ENCODE results near the gene CLEC12A. TPM values are rescaled to one million over a fixed set of nuclear protein-coding genes. Genes with fewer than 3 reads are reported as not detected.

Gene CLEC12A
- total RNA-seq, 1 experiment from 2014 or later: not detected

DNA sequence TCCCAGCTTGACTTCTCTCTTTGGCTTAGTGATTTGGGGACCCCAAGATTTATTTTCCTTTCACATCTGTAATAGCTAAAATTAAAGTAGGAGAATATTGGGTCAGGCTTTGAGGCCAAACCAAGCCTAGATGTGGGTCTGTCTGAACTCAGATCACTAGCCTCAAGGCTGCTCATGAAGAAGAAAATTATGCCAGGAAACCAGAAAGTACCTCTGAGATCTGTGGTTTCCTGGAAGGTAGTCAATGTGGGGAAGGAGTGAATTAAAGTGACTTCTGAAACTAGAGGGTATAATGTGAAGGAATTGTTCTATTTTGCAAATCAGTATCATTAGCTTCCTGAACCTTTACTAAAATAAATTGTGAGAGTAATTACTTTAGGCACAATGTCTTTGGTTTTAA lies 13.4 kb upstream of the CLEC12A start:
- Histone ChIP-seq H3K36me3 (ENCODE audit: low read depth, low read length) (no peaks in the 10 kb centered on the region), H3K4me1 (ENCODE audit: insufficient read depth, low read length) (no peaks in the 10 kb centered on the region), H3K79me2 (ENCODE audit: low read length) (no peaks in the 10 kb centered on the region), H3K9me3 (ENCODE audit: low read length) (no peaks in the 10 kb centered on the region), H3K4me2 (ENCODE audit: low read length) (no peak overlapping the region), H4K20me1 (ENCODE audit: low read length) (no peaks in the 10 kb centered on the region), H3K9me2 (replicated peaks; ENCODE audit: low read length) (no peaks in the 10 kb centered on the region), H3K27me3 (ENCODE audit: low read length) (no peaks in the 10 kb centered on the region), H3K4me3 (ENCODE audit: low read length) (no peak overlapping the region), H3K27ac (ENCODE audit: low read length) (no peak overlapping the region), H3K9ac (ENCODE audit: low read length) (no peak overlapping the region), H2AFZ (ENCODE audit: low read length) (no peak overlapping the region), H3F3A (ENCODE audit: low read length, unreplicated experiment) (no peaks in the 10 kb centered on the region)
- no peak for ATAC-seq
- intact Hi-C loops (cut with micrococcal nuclease): no loop called here
- ChIA-PET CTCF (no interaction called here), POLR2A (ENCODE audit: unreplicated experiment) (no interaction called here)
- BruUV-seq (replicated peaks): no TSS peak
- TF ChIP-seq EZH2 (IDR thresholded peaks at IDR 0.05; ENCODE audit: low read length, unreplicated experiment): no peak
- TF ChIP-seq, protein P1, sequence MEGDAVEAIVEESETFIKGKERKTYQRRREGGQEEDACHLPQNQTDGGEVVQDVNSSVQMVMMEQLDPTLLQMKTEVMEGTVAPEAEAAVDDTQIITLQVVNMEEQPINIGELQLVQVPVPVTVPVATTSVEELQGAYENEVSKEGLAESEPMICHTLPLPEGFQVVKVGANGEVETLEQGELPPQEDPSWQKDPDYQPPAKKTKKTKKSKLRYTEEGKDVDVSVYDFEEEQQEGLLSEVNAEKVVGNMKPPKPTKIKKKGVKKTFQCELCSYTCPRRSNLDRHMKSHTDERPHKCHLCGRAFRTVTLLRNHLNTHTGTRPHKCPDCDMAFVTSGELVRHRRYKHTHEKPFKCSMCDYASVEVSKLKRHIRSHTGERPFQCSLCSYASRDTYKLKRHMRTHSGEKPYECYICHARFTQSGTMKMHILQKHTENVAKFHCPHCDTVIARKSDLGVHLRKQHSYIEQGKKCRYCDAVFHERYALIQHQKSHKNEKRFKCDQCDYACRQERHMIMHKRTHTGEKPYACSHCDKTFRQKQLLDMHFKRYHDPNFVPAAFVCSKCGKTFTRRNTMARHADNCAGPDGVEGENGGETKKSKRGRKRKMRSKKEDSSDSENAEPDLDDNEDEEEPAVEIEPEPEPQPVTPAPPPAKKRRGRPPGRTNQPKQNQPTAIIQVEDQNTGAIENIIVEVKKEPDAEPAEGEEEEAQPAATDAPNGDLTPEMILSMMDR (conservative IDR thresholded peaks at IDR 0.05; ENCODE audit: low read depth, low read length): no peak
- no peak for TF ChIP-seq EZH2phosphoT487 (IDR thresholded peaks at IDR 0.05; ENCODE audit: borderline replicate concordance, low read length)
- DNase-seq: no peak

DNA sequence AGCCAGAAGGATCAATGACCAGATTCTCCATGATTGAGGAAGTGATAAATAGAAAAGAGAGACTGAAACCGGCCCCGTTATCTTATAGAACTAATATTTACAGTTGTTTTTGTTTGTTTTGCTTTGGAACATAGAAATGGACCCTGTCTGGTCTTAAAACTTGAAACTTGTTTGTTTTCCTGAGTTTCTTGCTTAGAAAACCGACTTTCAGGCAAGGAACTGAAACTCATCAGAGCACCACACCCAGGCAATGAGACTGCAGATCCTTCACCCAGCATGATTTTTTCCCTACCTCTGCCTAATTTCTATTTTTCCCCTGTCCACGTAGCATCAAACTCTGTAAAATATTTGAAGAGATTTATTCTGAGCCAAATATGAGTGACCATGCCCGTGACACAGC lies 10.6 kb upstream of the CLEC12A start:
- no TSS peak for BruUV-seq (replicated peaks)
- H3K4me1 ChIP-seq (ENCODE audit: insufficient read depth, low read length): no peaks in the 10 kb centered on the region
- no peaks in the 10 kb centered on the region for H3K9me3 ChIP-seq (ENCODE audit: low read length)
- H3K36me3 ChIP-seq (ENCODE audit: low read depth, low read length): no peaks in the 10 kb centered on the region
- DNase-seq (no peak), ATAC-seq (no peak)
- no peaks in the 10 kb centered on the region for H3K9me2 ChIP-seq (replicated peaks; ENCODE audit: low read length)
- no peaks in the 10 kb centered on the region for H3F3A ChIP-seq (ENCODE audit: low read length, unreplicated experiment)
- H3K4me2 ChIP-seq (ENCODE audit: low read length): no peak overlapping the region
- intact Hi-C loops (cut with micrococcal nuclease): no loop called here
- H3K4me3 ChIP-seq (ENCODE audit: low read length): no peak overlapping the region
- no peak overlapping the region for H3K27ac ChIP-seq (ENCODE audit: low read length)
- H3K9ac ChIP-seq (ENCODE audit: low read length): no peak overlapping the region
- TF ChIP-seq EZH2phosphoT487 (IDR thresholded peaks at IDR 0.05; ENCODE audit: borderline replicate concordance, low read length) (no peak), EZH2 (IDR thresholded peaks at IDR 0.05; ENCODE audit: low read length, unreplicated experiment) (no peak)
- TF ChIP-seq, protein P1 (conservative IDR thresholded peaks at IDR 0.05; ENCODE audit: low read depth, low read length): no peak
- CTCF ChIA-PET: no interaction called here
- H4K20me1 ChIP-seq (ENCODE audit: low read length): no peaks in the 10 kb centered on the region
- H3K79me2 ChIP-seq (ENCODE audit: low read length): no peaks in the 10 kb centered on the region
- no peak overlapping the region for H2AFZ ChIP-seq (ENCODE audit: low read length)
- POLR2A ChIA-PET (ENCODE audit: unreplicated experiment): no interaction called here
- no peaks in the 10 kb centered on the region for H3K27me3 ChIP-seq (ENCODE audit: low read length)

DNA sequence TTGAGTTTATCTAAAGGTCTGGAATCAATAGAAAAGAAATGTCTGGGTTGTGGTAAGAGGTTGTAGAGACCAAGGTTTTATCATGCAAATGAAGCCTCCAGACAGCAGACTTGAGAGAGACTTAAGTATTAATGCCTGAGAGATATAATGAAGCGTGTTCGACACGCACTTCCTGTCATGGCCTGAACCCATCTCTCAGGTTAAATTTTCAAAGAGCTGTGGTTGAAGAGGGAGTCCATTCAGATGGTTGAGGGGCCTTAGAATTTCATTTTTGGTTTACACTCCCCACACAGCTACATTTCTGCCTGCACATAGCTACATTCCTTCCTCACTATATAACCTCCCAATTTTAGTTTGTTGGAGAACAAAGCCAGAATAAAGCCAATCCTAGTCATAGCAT lies 10.1 kb upstream of the CLEC12A start:
- Histone ChIP-seq H3K36me3 (ENCODE audit: low read depth, low read length) (no peaks in the 10 kb centered on the region), H3K9me3 (ENCODE audit: low read length) (no peaks in the 10 kb centered on the region), H4K20me1 (ENCODE audit: low read length) (no peaks in the 10 kb centered on the region), H2AFZ (ENCODE audit: low read length) (no peak overlapping the region), H3K9me2 (replicated peaks; ENCODE audit: low read length) (no peaks in the 10 kb centered on the region), H3K79me2 (ENCODE audit: low read length) (no peaks in the 10 kb centered on the region), H3K4me1 (ENCODE audit: insufficient read depth, low read length) (no peaks in the 10 kb centered on the region), H3K4me2 (ENCODE audit: low read length) (no peak overlapping the region), H3K4me3 (ENCODE audit: low read length) (no peak overlapping the region), H3K27ac (ENCODE audit: low read length) (no peak overlapping the region), H3K9ac (ENCODE audit: low read length) (no peak overlapping the region), H3K27me3 (ENCODE audit: low read length) (no peaks in the 10 kb centered on the region), H3F3A (ENCODE audit: low read length, unreplicated experiment) (no peaks in the 10 kb centered on the region)
- POLR2A ChIA-PET (ENCODE audit: unreplicated experiment): no interaction called here
- intact Hi-C loops (cut with micrococcal nuclease): no loop called here
- ATAC-seq (no peak), DNase-seq (no peak)
- TF ChIP-seq EZH2phosphoT487 (IDR thresholded peaks at IDR 0.05; ENCODE audit: borderline replicate concordance, low read length) (no peak), EZH2 (IDR thresholded peaks at IDR 0.05; ENCODE audit: low read length, unreplicated experiment) (no peak)
- TF ChIP-seq, protein P1 (conservative IDR thresholded peaks at IDR 0.05; ENCODE audit: low read depth, low read length): no peak
- BruUV-seq (replicated peaks): no TSS peak
- CTCF ChIA-PET: no interaction called here

Measured in PC-3 (cell line).